DMS53 (cell line): ENCODE results near the gene IPMK.
"Not testable (repeated sequence)": the region's sequence is repeated elsewhere in the genome, so short reads cannot be mapped to it uniquely, and the experiment has no call there.

Source experiments
- DNase-seq: peaks from one replicate; lab custom pipeline; 2025; lab: John Stamatoyannopoulos, UW

The IPMK gene

GRCh38 chr10:58266826-58267712, 625 bp downstream of the IPMK start:
- DNase-seq: peak; percentile 69

GRCh38 chr10:58266003-58266825, 1.5 kb downstream of the IPMK start:
- DNase-seq: peak; percentile 67

- no peak for DNase-seq
These were observed 2.4 kb downstream of the IPMK start for GRCh38 chr10:58265249-58265648.

- peak; percentile 14 for DNase-seq
These were observed 2.9 kb downstream of the IPMK start for GRCh38 chr10:58264780-58265179.

- no peak for DNase-seq
These were observed 4.9 kb downstream of the IPMK start for GRCh38 chr10:58262766-58263165.

GRCh38 chr10:58260334-58260733, 7.4 kb downstream of the IPMK start:
- DNase-seq: no peak

- DNase-seq: no peak
These were observed 8.6 kb downstream of the IPMK start for GRCh38 chr10:58258977-58259692.

GRCh38 chr10:58256013-58256780, 11.5 kb downstream of the IPMK start:
- DNase-seq: not testable (repeated sequence)

- DNase-seq: no peak
These were observed 13.1 kb downstream of the IPMK start for GRCh38 chr10:58254644-58255043.

GRCh38 chr10:58253184-58253583, 14.5 kb downstream of the IPMK start:
- DNase-seq: no peak

GRCh38 chr10:58244666-58245065, 23.0 kb downstream of the IPMK start:
- DNase-seq: not testable (repeated sequence)

GRCh38 chr10:58244242-58244641, 23.5 kb downstream of the IPMK start:
- not testable (repeated sequence) for DNase-seq

- not testable (repeated sequence) for DNase-seq
These were observed 23.9 kb downstream of the IPMK start for GRCh38 chr10:58243801-58244200.

GRCh38 chr10:58243269-58243668, 24.4 kb downstream of the IPMK start:
- DNase-seq: no peak

GRCh38 chr10:58241346-58241745, 26.3 kb downstream of the IPMK start:
- no peak for DNase-seq

GRCh38 chr10:58240531-58240930, 27.2 kb downstream of the IPMK start:
- DNase-seq: no peak

- DNase-seq: no peak
These were observed 28.0 kb downstream of the IPMK start for GRCh38 chr10:58239561-58240169.

- DNase-seq: peak; percentile 14
These were observed 30.5 kb downstream of the IPMK start for GRCh38 chr10:58237014-58237834.

- not testable (repeated sequence) for DNase-seq
These were observed 37.8 kb downstream of the IPMK start for GRCh38 chr10:58229856-58230255.

- DNase-seq: no peak
These were observed 42.0 kb downstream of the IPMK start for GRCh38 chr10:58225654-58226053.
